Measurements from ENCODE around the gene RNF224.

GRCh38 chr9:137211532-137211931 is 15.8 kb upstream of the RNF224 start:
- TF ChIP-seq REST (IDR thresholded peaks at IDR 0.05) (no peak), GABPA (IDR thresholded peaks at IDR 0.05 in 1 of 2, conservative IDR thresholded peaks at IDR 0.05 in 1 of 2) (no peak), EGR1 (IDR thresholded peaks at IDR 0.05; ENCODE audit: low read depth in 2 of 2) (no peak), FOXA2 (IDR thresholded peaks at IDR 0.05) (no peak), CTCF (IDR thresholded peaks at IDR 0.05; ENCODE audit: low read depth, low read length, missing input control) (no peak), TAF1 (conservative IDR thresholded peaks at IDR 0.05) (no peak), NR2F2 (IDR thresholded peaks at IDR 0.05) (no peak)
